Umbilical cord (tissue), 2 donors: ENCODE measurements around the gene KIF3B. TPM values are rescaled to one million over a fixed set of nuclear protein-coding genes. Genes with fewer than 3 reads are reported as not detected.
"Not testable (repeated sequence)": the region's sequence is repeated elsewhere in the genome, so short reads cannot be mapped to it uniquely, and the experiment has no call there.

ENCODE experiments used
- DNase-seq: peaks from one replicate; pipeline ENCODE4 v3.0.0-alpha.2; 2015; ENCODE audit warnings: low spot score
- total RNA-seq: library from RNA; depleted of rRNA; stranded (reverse); fragments of >200 nt; gene quantifications from one replicate; pipeline ENCODE4 v1.2.3, GENCODE V29; 2014; ENCODE audit warnings: low replicate concordance; ENCODE audit not compliant: insufficient read depth

Gene KIF3B
- total RNA-seq, 1 donor from 2014 or later, result 20.0 TPM

GRCh38 chr20:32382102-32382950 is 104.9 kb downstream of the KIF3B start:
- no peak for DNase-seq

- DNase-seq, result not testable (repeated sequence)
Measured at GRCh38 chr20:32383441-32383840, 106.0 kb downstream of the KIF3B start.

Other genes with a start within 250 kb of the KIF3B start
- 6.0 TPM for gene HCK, start 225.4 kb upstream of the KIF3B start, total RNA-seq
- gene TM9SF4, start 167.9 kb upstream of the KIF3B start, total RNA-seq, result 12.5 TPM
- 1.2 TPM for gene PLAGL2, start 69.9 kb upstream of the KIF3B start, total RNA-seq
- gene POFUT1, start 69.8 kb upstream of the KIF3B start, total RNA-seq, result 43.1 TPM
- gene ASXL1, start 80.7 kb downstream of the KIF3B start, total RNA-seq, result 134 TPM